ENCODE measurements around the gene RRP9.

- no peak for TF ChIP-seq CTCF (IDR thresholded peaks at IDR 0.05)
- no peak for TF ChIP-seq POLR2A (IDR thresholded peaks at IDR 0.05)
These were observed 5.7 kb upstream of the RRP9 start for GRCh38 chr3:51947215-51947900.
